PC-3 (cell line): ENCODE measurements around the gene PACSIN2.

ENCODE experiments used
- EZH2 ChIP-seq: fragments of 300-600 bp; sonication (generic); IDR thresholded peaks from one replicate; pipeline ENCODE4 v1.6.1; 2017; ENCODE audit warnings: antibody characterized with exemption, mild to moderate bottlenecking, low read length; ENCODE audit not compliant: unreplicated experiment
- EZH2phosphoT487 ChIP-seq: fragments of 300-600 bp; sonication (generic); IDR thresholded peaks from 2 replicates; pipeline ENCODE4 v1.6.1; 2018; ENCODE audit warnings: mild to moderate bottlenecking, antibody characterized with exemption, low read length, borderline replicate concordance
- TF ChIP-seq, protein P1 (sequence below): fragments of 300-600 bp; sonication (generic); conservative IDR thresholded peaks from 2 replicates; pipeline ENCODE4 v1.5.1; 2017; ENCODE audit warnings: antibody characterized with exemption, low read depth, mild to moderate bottlenecking, low read length

GRCh38 chr22:42847110-42847509, 167.8 kb downstream of the PACSIN2 start:
- TF ChIP-seq, protein P1, sequence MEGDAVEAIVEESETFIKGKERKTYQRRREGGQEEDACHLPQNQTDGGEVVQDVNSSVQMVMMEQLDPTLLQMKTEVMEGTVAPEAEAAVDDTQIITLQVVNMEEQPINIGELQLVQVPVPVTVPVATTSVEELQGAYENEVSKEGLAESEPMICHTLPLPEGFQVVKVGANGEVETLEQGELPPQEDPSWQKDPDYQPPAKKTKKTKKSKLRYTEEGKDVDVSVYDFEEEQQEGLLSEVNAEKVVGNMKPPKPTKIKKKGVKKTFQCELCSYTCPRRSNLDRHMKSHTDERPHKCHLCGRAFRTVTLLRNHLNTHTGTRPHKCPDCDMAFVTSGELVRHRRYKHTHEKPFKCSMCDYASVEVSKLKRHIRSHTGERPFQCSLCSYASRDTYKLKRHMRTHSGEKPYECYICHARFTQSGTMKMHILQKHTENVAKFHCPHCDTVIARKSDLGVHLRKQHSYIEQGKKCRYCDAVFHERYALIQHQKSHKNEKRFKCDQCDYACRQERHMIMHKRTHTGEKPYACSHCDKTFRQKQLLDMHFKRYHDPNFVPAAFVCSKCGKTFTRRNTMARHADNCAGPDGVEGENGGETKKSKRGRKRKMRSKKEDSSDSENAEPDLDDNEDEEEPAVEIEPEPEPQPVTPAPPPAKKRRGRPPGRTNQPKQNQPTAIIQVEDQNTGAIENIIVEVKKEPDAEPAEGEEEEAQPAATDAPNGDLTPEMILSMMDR: no peak
- TF ChIP-seq EZH2: no peak
- no peak for TF ChIP-seq EZH2phosphoT487
